PC-3 (cell line): ENCODE results near the gene ZNF71. TPM values are rescaled to one million over a fixed set of nuclear protein-coding genes. Genes with fewer than 3 reads are reported as not detected.

Experiments
- ATAC-seq: fragments of 200-7000 bp; cut with Tn5 transposase; 2 replicates; pipeline ENCODE4 v1.9.1; 2020; ENCODE audit warnings: mild to moderate bottlenecking, moderate library complexity
- BruUV-seq: library from RNA; stranded (reverse); fragments of 400-500 nt; replicated peaks from 2 replicates; lab custom pipeline; 2021; lab: Mats Ljungman, UMichigan
- CTCF ChIA-PET: fragments of 300-600 bp; sonication (Branson Sonifier 250); formaldehyde crosslinking; loops from one replicate; lab custom pipeline; 2022; ENCODE audit warnings: antibody characterized with exemption; lab: Charles Lee
- POLR2A ChIA-PET: fragments of 300-600 bp; sonication (Branson Sonifier 250); formaldehyde crosslinking; loops from one replicate; lab custom pipeline; 2022; ENCODE audit warnings: antibody characterized with exemption; ENCODE audit not compliant: unreplicated experiment; lab: Charles Lee
- DNase-seq: peaks from one replicate; pipeline ENCODE4 v3.0.0-alpha.2; 2015
- H2AFZ ChIP-seq: fragments of 300-600 bp; sonication (generic); 2 replicates; pipeline ENCODE4 v1.6.0; 2016; ENCODE audit warnings: antibody characterized with exemption, low read length
- H3F3A ChIP-seq: fragments of 300-600 bp; sonication (generic); one replicate; pipeline ENCODE4 v1.6.0; 2017; ENCODE audit warnings: antibody characterized with exemption, low read length, control low read depth, mild to moderate bottlenecking; ENCODE audit not compliant: unreplicated experiment
- H3K27ac ChIP-seq: fragments of 300-600 bp; sonication (generic); 2 replicates; pipeline ENCODE4 v1.5.1; 2016; ENCODE audit warnings: mild to moderate bottlenecking, low read length
- H3K27me3 ChIP-seq: fragments of 300-600 bp; sonication (generic); 2 replicates; pipeline ENCODE4 v1.6.1; 2016; ENCODE audit warnings: low read length, mixed read lengths
- H3K36me3 ChIP-seq: fragments of 300-600 bp; sonication (generic); 2 replicates; pipeline ENCODE4 v1.6.1; 2016; ENCODE audit warnings: low read depth, mixed run types, low read length, mixed read lengths
- H3K4me1 ChIP-seq: fragments of 300-600 bp; sonication (generic); 2 replicates; pipeline ENCODE4 v1.5.1; 2016; ENCODE audit warnings: low read length; ENCODE audit not compliant: insufficient read depth
- H3K4me2 ChIP-seq: fragments of 300-600 bp; sonication (generic); 2 replicates; pipeline ENCODE4 v1.6.0; 2016; ENCODE audit warnings: low read length
- H3K4me3 ChIP-seq: fragments of 300-600 bp; sonication (generic); 2 replicates; pipeline ENCODE4 v1.5.1; 2016; ENCODE audit warnings: mild to moderate bottlenecking, low read length, mixed read lengths
- H3K79me2 ChIP-seq: fragments of 300-600 bp; sonication (generic); 2 replicates; pipeline ENCODE4 v1.6.1; 2017; ENCODE audit warnings: low read length, mixed read lengths
- H3K9ac ChIP-seq: fragments of 300-600 bp; sonication (generic); 2 replicates; pipeline ENCODE4 v1.6.0; 2016; ENCODE audit warnings: mild to moderate bottlenecking, low read length
- H3K9me2 ChIP-seq: fragments of 300-600 bp; sonication (generic); replicated peaks from 2 replicates; pipeline ENCODE4 v1.6.1; 2016; ENCODE audit warnings: mixed run types, low read length, mixed read lengths
- H3K9me3 ChIP-seq: fragments of 300-600 bp; sonication (generic); 2 replicates; pipeline ENCODE4 v1.6.1; 2016; ENCODE audit warnings: low read length, mixed read lengths
- H4K20me1 ChIP-seq: fragments of 300-600 bp; sonication (generic); 2 replicates; pipeline ENCODE4 v1.6.1; 2016; ENCODE audit warnings: low read length, mixed read lengths
- EZH2 ChIP-seq: fragments of 300-600 bp; sonication (generic); IDR thresholded peaks from one replicate; pipeline ENCODE4 v1.6.1; 2017; ENCODE audit warnings: antibody characterized with exemption, mild to moderate bottlenecking, low read length; ENCODE audit not compliant: unreplicated experiment
- EZH2phosphoT487 ChIP-seq: fragments of 300-600 bp; sonication (generic); IDR thresholded peaks from 2 replicates; pipeline ENCODE4 v1.6.1; 2018; ENCODE audit warnings: mild to moderate bottlenecking, antibody characterized with exemption, low read length, borderline replicate concordance
- intact Hi-C: fragments of 100-400 bp; cut with micrococcal nuclease; formaldehyde crosslinking; loops from 2 replicates; pipeline ENCODE4 v1.9.0; 2023
- total RNA-seq: library from RNA; depleted of rRNA; stranded (reverse); fragments of >200 nt; gene quantifications from 2 replicates; pipeline ENCODE4 v1.2.3, GENCODE V29; 2014
- TF ChIP-seq, protein P1 (sequence below): fragments of 300-600 bp; sonication (generic); conservative IDR thresholded peaks from 2 replicates; pipeline ENCODE4 v1.5.1; 2017; ENCODE audit warnings: antibody characterized with exemption, low read depth, mild to moderate bottlenecking, low read length

The ZNF71 gene
- total RNA-seq, 1 experiment from 2014 or later: 14.2 TPM

DNA sequence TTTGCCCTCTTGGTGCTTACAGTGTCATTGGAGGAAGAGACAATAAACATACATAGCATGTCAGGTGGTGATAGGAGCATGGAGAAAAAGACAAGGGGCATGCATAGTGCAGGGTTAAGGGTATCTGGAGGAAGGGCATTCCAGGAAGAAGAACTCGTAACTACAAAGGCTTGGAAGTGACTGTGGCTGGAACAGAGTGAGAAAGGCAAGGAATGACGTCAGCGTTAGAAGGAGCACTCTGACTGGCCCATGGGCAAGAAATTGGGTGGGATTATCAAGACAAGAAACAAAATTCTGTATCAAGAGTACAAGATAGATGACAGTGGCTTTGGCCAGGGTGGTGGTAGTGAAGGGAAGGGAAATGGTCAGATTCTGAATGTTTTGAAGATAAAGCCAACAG, 59.0 kb downstream of the ZNF71 start:
- Histone ChIP-seq H3K9me3 (peaks cover 50% of the 10 kb centered on the region), H3K27ac (no peak overlapping the region), H3K79me2 (no peaks in the 10 kb centered on the region), H4K20me1 (no peaks in the 10 kb centered on the region), H3K9me2 (no peaks in the 10 kb centered on the region), H3K4me3 (no peak overlapping the region), H3K4me1 (no peaks in the 10 kb centered on the region), H3F3A (no peaks in the 10 kb centered on the region), H3K36me3 (no peaks in the 10 kb centered on the region), H3K9ac (no peak overlapping the region), H2AFZ (no peak overlapping the region), H3K4me2 (no peak overlapping the region), H3K27me3 (no peaks in the 10 kb centered on the region)
- POLR2A ChIA-PET: no interaction called here
- BruUV-seq: no TSS peak
- intact Hi-C loops: no loop called here
- TF ChIP-seq, protein P1, sequence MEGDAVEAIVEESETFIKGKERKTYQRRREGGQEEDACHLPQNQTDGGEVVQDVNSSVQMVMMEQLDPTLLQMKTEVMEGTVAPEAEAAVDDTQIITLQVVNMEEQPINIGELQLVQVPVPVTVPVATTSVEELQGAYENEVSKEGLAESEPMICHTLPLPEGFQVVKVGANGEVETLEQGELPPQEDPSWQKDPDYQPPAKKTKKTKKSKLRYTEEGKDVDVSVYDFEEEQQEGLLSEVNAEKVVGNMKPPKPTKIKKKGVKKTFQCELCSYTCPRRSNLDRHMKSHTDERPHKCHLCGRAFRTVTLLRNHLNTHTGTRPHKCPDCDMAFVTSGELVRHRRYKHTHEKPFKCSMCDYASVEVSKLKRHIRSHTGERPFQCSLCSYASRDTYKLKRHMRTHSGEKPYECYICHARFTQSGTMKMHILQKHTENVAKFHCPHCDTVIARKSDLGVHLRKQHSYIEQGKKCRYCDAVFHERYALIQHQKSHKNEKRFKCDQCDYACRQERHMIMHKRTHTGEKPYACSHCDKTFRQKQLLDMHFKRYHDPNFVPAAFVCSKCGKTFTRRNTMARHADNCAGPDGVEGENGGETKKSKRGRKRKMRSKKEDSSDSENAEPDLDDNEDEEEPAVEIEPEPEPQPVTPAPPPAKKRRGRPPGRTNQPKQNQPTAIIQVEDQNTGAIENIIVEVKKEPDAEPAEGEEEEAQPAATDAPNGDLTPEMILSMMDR: no peak
- no peak for TF ChIP-seq EZH2phosphoT487
- no peak for DNase-seq
- CTCF ChIA-PET: no interaction called here
- ATAC-seq: no peak

DNA sequence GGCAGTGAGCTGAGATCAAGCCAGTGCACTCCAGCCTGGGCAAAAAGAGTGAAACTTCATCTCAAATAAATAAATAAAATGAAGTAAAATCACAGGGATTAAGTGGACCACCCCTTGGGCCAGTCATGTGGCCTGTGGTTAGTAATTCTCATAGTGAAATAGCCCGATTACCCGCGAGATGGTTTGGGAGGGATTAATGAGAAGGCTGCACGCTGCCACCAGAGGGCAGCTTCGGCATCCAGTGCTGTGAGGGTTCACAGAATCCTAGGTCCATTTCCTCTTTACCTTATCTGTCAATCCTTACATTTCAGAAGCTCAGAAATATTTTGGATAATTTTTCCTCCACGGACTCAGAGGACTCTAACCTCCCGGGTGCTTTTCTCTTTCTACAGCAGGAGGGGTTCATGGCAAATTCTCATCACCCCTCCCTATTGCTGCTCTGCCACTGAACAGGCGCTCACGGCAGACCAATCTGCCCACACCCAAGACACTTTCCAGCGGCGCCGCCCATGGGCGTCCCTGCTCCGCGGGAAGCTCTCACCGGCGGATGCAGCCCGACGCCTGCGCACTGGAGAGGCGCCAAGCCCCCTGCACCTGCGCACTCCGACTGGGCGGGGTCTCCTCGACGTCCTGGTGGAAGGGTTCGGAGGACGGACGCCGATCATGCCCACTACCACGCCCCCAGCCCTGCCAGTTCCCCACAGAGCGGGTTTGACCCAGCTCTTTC, 65.4 kb downstream of the ZNF71 start:
- H3K4me2 ChIP-seq: no peak overlapping the region
- no TSS peak for BruUV-seq
- POLR2A ChIA-PET: no interaction called here
- H3K4me1 ChIP-seq: no peaks in the 10 kb centered on the region
- no peaks in the 10 kb centered on the region for H3K79me2 ChIP-seq
- H3K4me3 ChIP-seq: no peak overlapping the region
- H2AFZ ChIP-seq: no peak overlapping the region
- intact Hi-C loops: no loop called here
- TF ChIP-seq, protein P1: no peak
- TF ChIP-seq EZH2phosphoT487: no peak
- TF ChIP-seq EZH2: no peak
- H3F3A ChIP-seq: no peaks in the 10 kb centered on the region
- no peaks in the 10 kb centered on the region for H3K9me2 ChIP-seq
- H3K9ac ChIP-seq: no peak overlapping the region
- CTCF ChIA-PET: no interaction called here
- no peaks in the 10 kb centered on the region for H3K27me3 ChIP-seq
- H3K27ac ChIP-seq: no peak overlapping the region
- no peak for ATAC-seq
- no peaks in the 10 kb centered on the region for H3K36me3 ChIP-seq
- DNase-seq: no peak
- no peaks in the 10 kb centered on the region for H4K20me1 ChIP-seq
- peaks cover 58% of the 10 kb centered on the region for H3K9me3 ChIP-seq

DNA sequence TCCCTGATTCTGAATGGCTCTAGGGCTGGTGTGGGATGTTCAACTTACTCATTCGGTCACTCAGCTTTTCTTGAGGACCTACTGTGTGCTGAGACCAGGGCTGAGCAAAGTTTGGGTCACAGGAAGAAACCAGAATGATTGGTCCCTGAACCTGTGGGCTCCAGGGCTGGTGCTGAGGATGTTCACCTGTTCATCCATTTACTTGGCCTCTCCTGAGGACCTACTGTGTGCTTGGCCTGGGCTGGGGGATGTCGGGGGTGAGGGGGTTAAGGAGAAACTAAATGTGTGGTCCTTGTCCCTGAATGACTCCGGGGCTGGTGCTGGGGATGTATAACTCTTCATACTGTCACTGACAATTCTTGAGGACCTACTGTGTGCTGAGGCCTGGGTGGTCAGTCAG, 66.1 kb downstream of the ZNF71 start:
- no TSS peak for BruUV-seq
- Histone ChIP-seq H3K9me3 (peaks cover 56% of the 10 kb centered on the region), H4K20me1 (no peaks in the 10 kb centered on the region), H3K4me2 (no peak overlapping the region), H3F3A (no peaks in the 10 kb centered on the region), H3K4me1 (no peaks in the 10 kb centered on the region), H3K79me2 (no peaks in the 10 kb centered on the region), H3K27me3 (no peaks in the 10 kb centered on the region), H3K27ac (no peak overlapping the region), H3K9ac (no peak overlapping the region), H3K4me3 (no peak overlapping the region), H2AFZ (no peak overlapping the region), H3K9me2 (no peaks in the 10 kb centered on the region), H3K36me3 (no peaks in the 10 kb centered on the region)
- DNase-seq (no peak), ATAC-seq (no peak)
- TF ChIP-seq EZH2: no peak
- TF ChIP-seq EZH2phosphoT487: no peak
- TF ChIP-seq, protein P1: no peak
- CTCF ChIA-PET: no interaction called here
- POLR2A ChIA-PET: no interaction called here
- intact Hi-C loops: no loop called here
